ENCODE measurements around the gene TEX50. TPM values are rescaled to one million over a fixed set of nuclear protein-coding genes. Genes with fewer than 3 reads are reported as not detected.
"Not testable (repeated sequence)": the region's sequence is repeated elsewhere in the genome, so short reads cannot be mapped to it uniquely, and the experiment has no call there.

Gene TEX50
- total RNA-seq, 1 donor from 2014 or later = not detected

DNA sequence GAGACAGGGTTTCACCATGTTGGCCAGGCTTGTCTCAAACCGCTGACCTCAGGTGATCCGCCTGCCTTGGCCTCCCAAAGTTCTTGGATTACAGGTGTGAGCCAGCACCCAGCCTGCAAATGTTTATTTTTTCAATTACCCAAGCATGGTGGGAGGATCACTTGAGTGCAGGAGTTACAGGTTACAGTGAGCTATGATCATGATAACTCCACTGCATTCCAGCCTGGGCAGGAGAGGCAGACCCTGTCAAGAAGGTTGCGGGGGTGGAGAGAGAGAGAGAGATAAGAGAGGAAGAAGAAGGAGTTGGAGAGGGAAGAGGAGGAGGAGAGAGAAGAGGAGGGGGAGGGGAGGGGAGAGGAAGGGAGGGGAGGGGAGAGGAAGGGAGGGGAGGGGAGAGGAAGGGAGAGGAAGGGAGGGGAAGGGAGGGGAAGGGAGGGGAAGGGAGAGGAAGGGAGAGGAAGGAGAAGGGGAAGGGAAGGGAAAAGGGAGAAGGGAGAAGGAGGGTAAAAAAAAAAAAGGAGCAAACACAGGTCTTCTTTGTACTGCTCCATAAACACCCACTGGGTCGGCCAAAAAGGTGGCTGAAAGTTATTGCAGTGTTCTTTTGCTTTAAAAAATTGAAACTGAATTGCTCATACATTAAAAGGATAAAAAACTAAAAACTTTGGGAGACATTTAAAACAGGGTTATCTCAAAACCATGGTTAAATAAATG lies 26.5 kb upstream of the TEX50 start:
- H3K4me1 Mint-ChIP-seq (ENCODE audit: unreplicated experiment) = no peaks in the 10 kb centered on the region
- H3K27ac Mint-ChIP-seq = no peak overlapping the region
- no peak for DNase-seq (ENCODE audit: extremely low spot score, unreplicated experiment)
- peaks cover 5% of the 10 kb centered on the region for H3K9me3 Mint-ChIP-seq
- no peak overlapping the region for H3K4me3 Mint-ChIP-seq
- H3K36me3 Mint-ChIP-seq = no peaks in the 10 kb centered on the region
- no peaks in the 10 kb centered on the region for H3K27me3 Mint-ChIP-seq
- TF ChIP-seq, protein P1, sequence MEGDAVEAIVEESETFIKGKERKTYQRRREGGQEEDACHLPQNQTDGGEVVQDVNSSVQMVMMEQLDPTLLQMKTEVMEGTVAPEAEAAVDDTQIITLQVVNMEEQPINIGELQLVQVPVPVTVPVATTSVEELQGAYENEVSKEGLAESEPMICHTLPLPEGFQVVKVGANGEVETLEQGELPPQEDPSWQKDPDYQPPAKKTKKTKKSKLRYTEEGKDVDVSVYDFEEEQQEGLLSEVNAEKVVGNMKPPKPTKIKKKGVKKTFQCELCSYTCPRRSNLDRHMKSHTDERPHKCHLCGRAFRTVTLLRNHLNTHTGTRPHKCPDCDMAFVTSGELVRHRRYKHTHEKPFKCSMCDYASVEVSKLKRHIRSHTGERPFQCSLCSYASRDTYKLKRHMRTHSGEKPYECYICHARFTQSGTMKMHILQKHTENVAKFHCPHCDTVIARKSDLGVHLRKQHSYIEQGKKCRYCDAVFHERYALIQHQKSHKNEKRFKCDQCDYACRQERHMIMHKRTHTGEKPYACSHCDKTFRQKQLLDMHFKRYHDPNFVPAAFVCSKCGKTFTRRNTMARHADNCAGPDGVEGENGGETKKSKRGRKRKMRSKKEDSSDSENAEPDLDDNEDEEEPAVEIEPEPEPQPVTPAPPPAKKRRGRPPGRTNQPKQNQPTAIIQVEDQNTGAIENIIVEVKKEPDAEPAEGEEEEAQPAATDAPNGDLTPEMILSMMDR (conservative IDR thresholded peaks at IDR 0.05) = no peak

DNA sequence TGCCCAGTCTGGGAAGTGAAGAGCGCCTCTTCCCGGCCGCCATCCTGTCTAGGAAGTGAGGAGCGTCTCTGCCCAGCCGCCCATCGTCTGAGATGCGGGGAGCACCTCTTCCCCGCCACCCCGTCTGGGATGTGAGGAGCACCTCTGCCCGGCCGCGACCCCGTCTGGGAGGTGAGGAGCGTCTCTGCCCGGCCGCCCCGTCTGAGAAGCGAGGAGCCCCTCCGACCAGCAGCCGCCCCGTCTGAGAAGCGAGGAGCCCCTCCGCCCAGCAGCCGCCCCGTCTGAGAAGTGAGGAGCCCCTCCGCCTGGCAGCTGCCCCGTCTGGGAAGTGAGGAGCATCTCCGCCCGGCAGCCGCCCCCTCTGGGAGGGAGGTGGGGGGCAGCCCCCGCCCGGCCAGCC lies 22.1 kb upstream of the TEX50 start:
- not testable (repeated sequence) for H3K27ac Mint-ChIP-seq; DNase-seq (ENCODE audit: extremely low spot score, unreplicated experiment); H3K36me3 Mint-ChIP-seq; H3K9me3 Mint-ChIP-seq; H3K4me3 Mint-ChIP-seq; H3K27me3 Mint-ChIP-seq; H3K4me1 Mint-ChIP-seq (ENCODE audit: unreplicated experiment)

DNA sequence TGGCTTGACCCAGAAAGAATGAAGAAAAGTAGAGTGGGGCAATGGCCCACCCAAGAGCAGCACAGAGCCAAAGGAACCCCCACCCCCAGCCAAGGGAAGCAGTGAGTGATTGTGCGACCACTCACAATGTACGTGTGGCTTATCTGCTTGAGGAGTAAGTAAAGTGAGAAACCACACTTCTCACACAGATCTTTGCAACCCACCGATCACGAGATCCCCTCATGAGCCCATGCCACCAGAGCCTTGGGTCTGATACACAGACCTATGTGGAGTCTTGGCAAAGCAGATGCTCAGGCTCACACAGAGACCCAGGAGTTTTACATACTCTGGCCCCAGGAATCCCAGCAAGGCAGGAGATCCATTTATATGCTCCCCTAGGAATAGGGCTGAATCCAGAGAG lies 18.3 kb upstream of the TEX50 start:
- TF ChIP-seq, protein P1 (conservative IDR thresholded peaks at IDR 0.05) = no peak
- peaks cover 21% of the 10 kb centered on the region for H3K9me3 Mint-ChIP-seq

DNA sequence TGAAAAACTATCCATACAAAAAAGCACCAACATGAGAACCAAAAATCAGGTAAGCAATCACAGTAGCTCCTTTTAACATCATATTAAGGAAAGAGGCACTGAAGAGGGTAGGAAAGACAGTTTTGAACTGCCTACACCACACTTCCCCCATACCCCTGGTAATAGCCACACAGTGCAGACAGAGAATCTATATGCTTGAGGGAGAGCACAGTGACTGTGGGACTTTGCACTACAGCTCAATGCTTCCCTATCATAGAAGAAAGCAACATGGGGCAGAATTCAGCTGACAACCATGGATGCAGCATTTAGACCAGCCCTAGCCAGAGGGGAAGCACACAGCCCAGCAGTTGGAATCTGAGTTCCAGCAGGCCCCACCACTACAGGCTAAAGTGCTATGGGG lies 7.9 kb upstream of the TEX50 start:
- Mint-ChIP-seq H3K9me3 (peaks cover 4% of the 10 kb centered on the region), H3K27me3 (no peaks in the 10 kb centered on the region), H3K27ac (no peak overlapping the region), H3K36me3 (no peaks in the 10 kb centered on the region), H3K4me3 (no peak overlapping the region), H3K4me1 (ENCODE audit: unreplicated experiment) (no peaks in the 10 kb centered on the region)
- TF ChIP-seq, protein P1 (conservative IDR thresholded peaks at IDR 0.05) = no peak
- DNase-seq (ENCODE audit: extremely low spot score, unreplicated experiment) = no peak

More for the DNA sequence above, 18.3 kb upstream of the TEX50 start:
- DNase-seq (ENCODE audit: extremely low spot score, unreplicated experiment) = no peak
- H3K4me1 Mint-ChIP-seq (ENCODE audit: unreplicated experiment) = no peaks in the 10 kb centered on the region
- no peak overlapping the region for H3K27ac Mint-ChIP-seq
- H3K27me3 Mint-ChIP-seq = no peaks in the 10 kb centered on the region
- H3K4me3 Mint-ChIP-seq = no peak overlapping the region
- H3K36me3 Mint-ChIP-seq = no peaks in the 10 kb centered on the region

DNA sequence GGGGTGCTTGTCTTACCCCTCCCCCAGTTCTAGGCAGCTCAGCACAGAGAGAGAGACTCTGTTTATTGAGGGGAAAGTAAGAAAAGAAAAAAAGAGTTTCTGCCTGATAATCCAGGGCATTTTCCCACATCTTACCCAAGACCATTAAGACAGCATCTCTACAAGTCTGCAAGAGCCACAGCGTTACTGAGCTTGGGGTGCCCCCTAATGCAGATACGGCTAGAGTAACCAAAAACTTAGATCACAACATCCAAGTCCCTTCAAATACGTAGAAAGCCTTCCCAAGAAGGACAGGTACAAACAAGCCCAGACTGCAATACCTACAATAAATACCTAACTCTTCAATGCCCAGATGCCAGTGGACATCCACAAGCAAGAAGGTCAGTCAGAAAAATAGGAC lies 6.2 kb upstream of the TEX50 start:
- TF ChIP-seq, protein P1 (conservative IDR thresholded peaks at IDR 0.05) = no peak
- no peaks in the 10 kb centered on the region for H3K36me3 Mint-ChIP-seq
- H3K4me3 Mint-ChIP-seq = no peak overlapping the region
- no peak for DNase-seq (ENCODE audit: extremely low spot score, unreplicated experiment)
- H3K4me1 Mint-ChIP-seq (ENCODE audit: unreplicated experiment) = no peaks in the 10 kb centered on the region
- no peaks in the 10 kb centered on the region for H3K27me3 Mint-ChIP-seq
- no peaks in the 10 kb centered on the region for H3K9me3 Mint-ChIP-seq
- no peak overlapping the region for H3K27ac Mint-ChIP-seq

DNA sequence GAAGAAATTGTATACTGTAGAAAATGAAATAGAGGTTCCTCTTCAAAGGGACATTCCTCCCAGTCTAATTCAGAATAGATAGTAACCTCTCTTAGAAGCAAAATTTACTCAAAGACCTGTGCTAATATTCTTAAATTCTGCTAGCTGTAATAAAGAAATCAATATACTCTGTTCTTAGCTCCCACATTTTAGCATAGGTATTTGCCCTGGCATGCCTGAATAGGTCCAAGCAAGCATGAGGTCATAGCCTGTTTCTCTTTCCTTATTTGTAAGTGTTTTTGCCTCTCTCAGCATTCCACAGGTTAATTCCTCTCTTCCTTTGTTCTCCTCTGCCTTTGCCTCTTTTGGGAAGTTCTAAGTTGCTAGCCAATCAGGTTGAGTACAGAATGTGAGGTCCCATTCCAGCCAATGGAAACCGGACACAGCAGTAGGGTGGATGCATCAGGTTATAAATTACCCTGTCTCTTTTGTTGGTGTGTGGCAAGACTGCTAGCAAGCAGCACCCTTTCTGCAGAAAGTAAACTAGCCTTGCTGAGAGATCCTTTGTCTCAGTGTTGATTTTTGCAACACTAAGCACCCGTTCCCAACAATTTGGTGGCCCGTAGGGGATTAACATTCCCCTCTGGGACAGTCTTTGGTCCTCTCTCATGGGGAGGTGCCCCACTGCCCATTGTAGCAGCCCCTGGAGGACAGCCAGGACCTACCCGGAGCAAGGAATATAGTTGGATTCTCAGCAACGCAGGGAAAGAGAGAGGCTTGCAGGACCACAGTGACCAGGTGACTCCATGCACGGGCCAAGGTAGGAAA lies 2.3 kb downstream of the TEX50 start:
- H3K36me3 Mint-ChIP-seq; H3K27ac Mint-ChIP-seq; H3K4me1 Mint-ChIP-seq (ENCODE audit: unreplicated experiment); H3K9me3 Mint-ChIP-seq; H3K27me3 Mint-ChIP-seq; H3K4me3 Mint-ChIP-seq; DNase-seq (ENCODE audit: extremely low spot score, unreplicated experiment): not testable (repeated sequence)
